A673 (cell line): ENCODE results near the gene SLC44A1. TPM values are rescaled to one million over a fixed set of nuclear protein-coding genes. Genes with fewer than 3 reads are reported as not detected.

ENCODE experiments used
- BruUV-seq: library from RNA; stranded (reverse); fragments of 400-500 nt; replicated peaks from 2 replicates; lab custom pipeline; 2021; lab: Mats Ljungman, UMichigan
- CTCF ChIA-PET: fragments of 300-600 bp; sonication (Branson Sonifier 250); formaldehyde crosslinking; loops from one replicate; lab custom pipeline; 2022; ENCODE audit warnings: antibody characterized with exemption; lab: Charles Lee
- POLR2A ChIA-PET: fragments of 300-600 bp; sonication (Branson Sonifier 250); formaldehyde crosslinking; loops from one replicate; lab custom pipeline; 2022; ENCODE audit warnings: antibody characterized with exemption; ENCODE audit not compliant: low non-redundant PET; lab: Charles Lee
- DNase-seq: peaks from one replicate; pipeline ENCODE4 v3.0.0-alpha.2; 2015; ENCODE audit warnings: low spot score
- H3K27ac ChIP-seq: fragments of 200-600 bp; sonication (generic); 2 replicates; pipeline ENCODE4 v1.5.1; 2016; ENCODE audit warnings: mixed run types, low read depth, mild to moderate bottlenecking, mixed read lengths, antibody characterized with exemption, low read length; ENCODE audit not compliant: poor library complexity, severe bottlenecking
- H3K27me3 ChIP-seq: fragments of 200-600 bp; sonication (generic); replicated peaks from 2 replicates; pipeline ENCODE4 v1.6.1; 2017; ENCODE audit warnings: mixed run types, low read depth, mild to moderate bottlenecking, mixed read lengths, antibody characterized with exemption, low read length; ENCODE audit not compliant: insufficient read depth, poor library complexity
- H3K36me3 ChIP-seq: fragments of 200-600 bp; sonication (generic); 2 replicates; pipeline ENCODE4 v1.6.1; 2016; ENCODE audit warnings: mixed run types, mild to moderate bottlenecking, mixed read lengths, antibody characterized with exemption, low read length; ENCODE audit not compliant: insufficient read depth, poor library complexity, severe bottlenecking
- H3K4me1 ChIP-seq: fragments of 200-600 bp; sonication (generic); 2 replicates; pipeline ENCODE4 v1.6.1; 2017; ENCODE audit warnings: mixed run types, mild to moderate bottlenecking, mixed read lengths, antibody characterized with exemption, low read length; ENCODE audit not compliant: insufficient read depth, poor library complexity, severe bottlenecking
- H3K4me3 ChIP-seq: fragments of 200-600 bp; sonication (generic); 2 replicates; pipeline ENCODE4 v1.5.1; 2016; ENCODE audit warnings: low read depth, mixed run types, mild to moderate bottlenecking, mixed read lengths, low read length; ENCODE audit not compliant: poor library complexity, severe bottlenecking
- H3K9me3 ChIP-seq: fragments of 200-600 bp; sonication (generic); 2 replicates; pipeline ENCODE4 v1.6.1; 2016; ENCODE audit warnings: mixed run types, low read depth, mild to moderate bottlenecking, mixed read lengths, antibody characterized with exemption, low read length; ENCODE audit not compliant: poor library complexity, severe bottlenecking
- CTCF ChIP-seq: fragments of 300-800, 200-600 bp; sonication (generic); conservative IDR thresholded peaks from 2 replicates; pipeline ENCODE4 v1.5.1; 2017; ENCODE audit warnings: low read depth, mild to moderate bottlenecking, antibody characterized with exemption, low read length, moderate library complexity, mixed read lengths
- EZH2 ChIP-seq: fragments of 200-600 bp; sonication (generic); IDR thresholded peaks from 2 replicates; pipeline ENCODE4 v1.6.1; 2017; ENCODE audit warnings: borderline replicate concordance, low read depth, mild to moderate bottlenecking, mixed read lengths, antibody characterized with exemption, low read length; ENCODE audit not compliant: poor library complexity, severe bottlenecking
- intact Hi-C: fragments of 100-400 bp; cut with micrococcal nuclease; formaldehyde crosslinking; loops from one replicate; pipeline ENCODE4 v1.10.0; 2022; ENCODE audit not compliant: unreplicated experiment
- total RNA-seq: library from RNA; stranded (reverse); gene quantifications from 2 replicates; pipeline ENCODE4 v1.2.3, GENCODE V29; 2021

Gene SLC44A1
- total RNA-seq, 1 experiment from 2014 or later = 11.9 TPM

GRCh38 chr9:105468875-105469274 lies 224.4 kb downstream of the SLC44A1 start:
- intact Hi-C loops = no loop called here
- peaks cover 52% of the 10 kb centered on the region for H3K36me3 ChIP-seq

GRCh38 chr9:105473221-105473620 lies 228.8 kb downstream of the SLC44A1 start:
- intact Hi-C loops = no loop called here
- no peak overlapping the region for H3K27ac ChIP-seq
- CTCF ChIA-PET = no interaction called here
- no TSS peak for BruUV-seq
- no peak overlapping the region for H3K4me3 ChIP-seq
- no peaks in the 10 kb centered on the region for H3K4me1 ChIP-seq
- no peak for DNase-seq
- H3K9me3 ChIP-seq = no peaks in the 10 kb centered on the region
- TF ChIP-seq EZH2 (no peak), CTCF (no peak)
- no peaks in the 10 kb centered on the region for H3K27me3 ChIP-seq
- POLR2A ChIA-PET = no interaction called here
- peaks cover 28% of the 10 kb centered on the region for H3K36me3 ChIP-seq

More at GRCh38 chr9:105468875-105469274, 224.4 kb downstream of the SLC44A1 start:
- H3K9me3 ChIP-seq = no peaks in the 10 kb centered on the region
- no peak for DNase-seq
- ChIA-PET POLR2A (no interaction called here), CTCF (no interaction called here)
- H3K27me3 ChIP-seq = no peaks in the 10 kb centered on the region
- no peak overlapping the region for H3K4me3 ChIP-seq
- H3K4me1 ChIP-seq = no peaks in the 10 kb centered on the region
- TF ChIP-seq CTCF = no peak
- TF ChIP-seq EZH2 = no peak
- no peak overlapping the region for H3K27ac ChIP-seq
- BruUV-seq = no TSS peak

GRCh38 chr9:105475302-105475701 lies 230.9 kb downstream of the SLC44A1 start:
- no peaks in the 10 kb centered on the region for H3K27me3 ChIP-seq
- ChIA-PET POLR2A (no interaction called here), CTCF (no interaction called here)
- no peak for TF ChIP-seq EZH2
- TF ChIP-seq CTCF = peak; percentile 53
- H3K4me3 ChIP-seq = no peak overlapping the region
- no peaks in the 10 kb centered on the region for H3K4me1 ChIP-seq
- DNase-seq = peak; percentile 20
- H3K36me3 ChIP-seq = peaks cover 9% of the 10 kb centered on the region
- intact Hi-C loops = no loop called here
- no TSS peak for BruUV-seq
- H3K27ac ChIP-seq = no peak overlapping the region
- H3K9me3 ChIP-seq = no peaks in the 10 kb centered on the region
